ENCODE measurements around the gene ITGAL. TPM values are rescaled to one million over a fixed set of nuclear protein-coding genes. Genes with fewer than 3 reads are reported as not detected.
A peak's percentile ranks its signal among the peaks of the same experiment; 100 is the strongest.

ITGAL gene
- total RNA-seq, 1 experiment from 2014 or later = not detected

DNA sequence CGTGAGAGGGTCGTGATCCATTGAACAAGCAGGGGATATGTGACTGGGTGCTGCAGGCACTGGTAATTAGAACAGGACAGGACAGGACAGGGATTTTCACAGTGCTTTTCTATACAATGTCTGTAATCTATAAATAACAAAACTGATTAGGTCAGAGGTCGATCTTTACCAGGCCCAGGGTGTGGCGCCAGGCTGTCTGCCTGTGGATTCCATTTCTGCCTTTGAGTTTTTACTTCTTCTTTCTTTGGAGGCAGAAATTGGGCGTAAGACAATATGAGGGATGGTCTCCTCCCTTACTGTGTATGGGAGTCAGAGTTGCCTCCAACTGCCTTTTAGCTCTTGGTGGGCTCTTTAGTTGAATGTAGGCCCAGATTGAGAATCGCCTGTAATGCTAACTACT lies 87.1 kb downstream of the ITGAL start:
- intact Hi-C loops (cut with micrococcal nuclease; ENCODE audit: unreplicated experiment) = no loop called here
- H3K4me1 ChIP-seq (ENCODE audit: insufficient read depth, low read length, poor library complexity, severe bottlenecking) = no peaks in the 10 kb centered on the region
- ChIA-PET CTCF (no interaction called here), POLR2A (ENCODE audit: low non-redundant PET) (no interaction called here)
- H3K27ac ChIP-seq (ENCODE audit: low read depth, low read length, poor library complexity, severe bottlenecking) = peak overlapping the region; percentile 18
- no peak for DNase-seq (ENCODE audit: low spot score)
- H3K9me3 ChIP-seq (ENCODE audit: low read depth, low read length, poor library complexity, severe bottlenecking) = no peaks in the 10 kb centered on the region
- BruUV-seq (replicated peaks) = no TSS peak
- H3K27me3 ChIP-seq (replicated peaks; ENCODE audit: insufficient read depth, low read depth, low read length, poor library complexity) = no peaks in the 10 kb centered on the region
- TF ChIP-seq, protein P1, sequence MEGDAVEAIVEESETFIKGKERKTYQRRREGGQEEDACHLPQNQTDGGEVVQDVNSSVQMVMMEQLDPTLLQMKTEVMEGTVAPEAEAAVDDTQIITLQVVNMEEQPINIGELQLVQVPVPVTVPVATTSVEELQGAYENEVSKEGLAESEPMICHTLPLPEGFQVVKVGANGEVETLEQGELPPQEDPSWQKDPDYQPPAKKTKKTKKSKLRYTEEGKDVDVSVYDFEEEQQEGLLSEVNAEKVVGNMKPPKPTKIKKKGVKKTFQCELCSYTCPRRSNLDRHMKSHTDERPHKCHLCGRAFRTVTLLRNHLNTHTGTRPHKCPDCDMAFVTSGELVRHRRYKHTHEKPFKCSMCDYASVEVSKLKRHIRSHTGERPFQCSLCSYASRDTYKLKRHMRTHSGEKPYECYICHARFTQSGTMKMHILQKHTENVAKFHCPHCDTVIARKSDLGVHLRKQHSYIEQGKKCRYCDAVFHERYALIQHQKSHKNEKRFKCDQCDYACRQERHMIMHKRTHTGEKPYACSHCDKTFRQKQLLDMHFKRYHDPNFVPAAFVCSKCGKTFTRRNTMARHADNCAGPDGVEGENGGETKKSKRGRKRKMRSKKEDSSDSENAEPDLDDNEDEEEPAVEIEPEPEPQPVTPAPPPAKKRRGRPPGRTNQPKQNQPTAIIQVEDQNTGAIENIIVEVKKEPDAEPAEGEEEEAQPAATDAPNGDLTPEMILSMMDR (conservative IDR thresholded peaks at IDR 0.05; ENCODE audit: low read depth, low read length) = no peak
- no peak for TF ChIP-seq EZH2 (IDR thresholded peaks at IDR 0.05; ENCODE audit: borderline replicate concordance, low read depth, low read length, poor library complexity, severe bottlenecking)
- H3K36me3 ChIP-seq (ENCODE audit: insufficient read depth, low read length, poor library complexity, severe bottlenecking) = peaks cover 18% of the 10 kb centered on the region
- no peak overlapping the region for H3K4me3 ChIP-seq (ENCODE audit: low read depth, low read length, poor library complexity, severe bottlenecking)

DNA sequence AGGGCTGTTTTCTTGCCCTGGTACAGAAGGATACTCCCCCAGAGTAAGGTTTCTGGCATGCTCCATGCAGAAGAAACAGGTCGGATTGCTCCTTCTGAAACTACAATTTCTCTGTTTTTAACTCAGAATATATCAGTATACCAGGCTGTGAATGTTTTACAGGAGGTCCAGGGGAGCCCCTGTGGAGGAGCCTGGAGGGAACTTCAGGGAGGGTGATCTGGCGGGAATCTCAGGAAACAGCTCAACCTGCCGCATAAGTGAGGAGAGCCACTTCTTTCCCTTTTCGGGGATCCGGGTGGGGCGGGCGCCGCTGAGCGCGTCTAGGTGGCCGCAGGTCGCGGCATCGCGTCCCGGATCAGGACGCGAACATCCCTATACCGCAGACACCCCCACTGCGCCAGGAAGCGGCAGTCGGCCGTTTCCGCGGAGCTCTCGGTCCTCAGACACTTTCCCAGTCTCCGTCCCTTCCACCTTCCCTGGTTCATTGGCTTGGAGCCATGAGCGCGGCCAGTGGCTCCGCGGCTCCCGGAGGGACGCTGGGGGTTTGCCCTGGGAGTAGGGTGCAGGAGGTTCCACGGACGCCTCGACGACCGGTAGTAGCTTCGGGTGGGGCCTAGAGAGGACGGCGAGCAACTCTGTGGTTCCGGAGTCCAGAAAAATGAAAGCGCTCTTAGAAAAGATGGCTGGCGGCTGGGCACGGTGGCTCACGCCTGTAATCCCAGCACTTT lies 88.7 kb downstream of the ITGAL start:
- Histone ChIP-seq H3K27me3 (replicated peaks; ENCODE audit: insufficient read depth, low read depth, low read length, poor library complexity) (no peaks in the 10 kb centered on the region), H3K27ac (ENCODE audit: low read depth, low read length, poor library complexity, severe bottlenecking) (no peak overlapping the region), H3K9me3 (ENCODE audit: low read depth, low read length, poor library complexity, severe bottlenecking) (no peaks in the 10 kb centered on the region), H3K36me3 (ENCODE audit: insufficient read depth, low read length, poor library complexity, severe bottlenecking) (peaks cover 2% of the 10 kb centered on the region), H3K4me1 (ENCODE audit: insufficient read depth, low read length, poor library complexity, severe bottlenecking) (no peaks in the 10 kb centered on the region), H3K4me3 (ENCODE audit: low read depth, low read length, poor library complexity, severe bottlenecking) (no peak overlapping the region)
- BruUV-seq (replicated peaks) = no TSS peak
- POLR2A ChIA-PET (ENCODE audit: low non-redundant PET) = interaction anchor here (0.6 kb wide), 2 partner anchors 33 to 362 kb away, joined by 9 to 15 read pairs; partner anchors contain the start of gene FBXL19
- CTCF ChIA-PET = interaction anchor here (1.0 kb wide), 1 partner anchor 132 kb away, joined by 5 read pairs; the partner anchor contains the start of gene DCTPP1
- TF ChIP-seq EZH2 (IDR thresholded peaks at IDR 0.05; ENCODE audit: borderline replicate concordance, low read depth, low read length, poor library complexity, severe bottlenecking) = no peak
- TF ChIP-seq, protein P1 (conservative IDR thresholded peaks at IDR 0.05; ENCODE audit: low read depth, low read length) = no peak
- no peak for DNase-seq (ENCODE audit: low spot score)
- intact Hi-C loops (cut with micrococcal nuclease; ENCODE audit: unreplicated experiment) = no loop called here

DNA sequence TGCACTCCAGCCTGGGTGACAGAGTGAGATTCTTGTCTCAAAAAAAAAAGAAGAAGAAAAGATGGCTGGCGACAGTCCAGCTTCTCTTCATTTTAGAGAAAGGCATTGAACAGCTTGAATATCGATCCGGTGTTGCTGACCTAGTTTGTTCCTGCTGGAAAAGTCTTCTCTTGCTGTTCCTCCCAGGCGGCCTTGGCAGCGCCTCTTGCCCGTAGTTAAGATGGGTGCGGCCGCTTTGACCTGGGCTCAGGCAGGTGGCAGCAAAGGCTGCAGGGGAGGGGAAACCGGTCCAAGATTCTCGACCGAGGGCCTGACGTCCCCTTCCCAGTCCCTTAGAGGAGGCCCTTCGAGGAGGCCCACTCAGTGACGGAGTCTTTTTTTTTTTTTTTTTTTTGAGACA lies 89.5 kb downstream of the ITGAL start:
- intact Hi-C loops (cut with micrococcal nuclease; ENCODE audit: unreplicated experiment) = no loop called here
- Histone ChIP-seq H3K36me3 (ENCODE audit: insufficient read depth, low read length, poor library complexity, severe bottlenecking) (no peaks in the 10 kb centered on the region), H3K9me3 (ENCODE audit: low read depth, low read length, poor library complexity, severe bottlenecking) (no peaks in the 10 kb centered on the region), H3K27me3 (replicated peaks; ENCODE audit: insufficient read depth, low read depth, low read length, poor library complexity) (no peaks in the 10 kb centered on the region), H3K4me1 (ENCODE audit: insufficient read depth, low read length, poor library complexity, severe bottlenecking) (no peaks in the 10 kb centered on the region), H3K27ac (ENCODE audit: low read depth, low read length, poor library complexity, severe bottlenecking) (no peak overlapping the region), H3K4me3 (ENCODE audit: low read depth, low read length, poor library complexity, severe bottlenecking) (no peak overlapping the region)
- BruUV-seq (replicated peaks) = no TSS peak
- POLR2A ChIA-PET (ENCODE audit: low non-redundant PET) = no interaction called here
- DNase-seq (ENCODE audit: low spot score) = no peak
- CTCF ChIA-PET = no interaction called here
- TF ChIP-seq, protein P1 (conservative IDR thresholded peaks at IDR 0.05; ENCODE audit: low read depth, low read length) = no peak
- no peak for TF ChIP-seq EZH2 (IDR thresholded peaks at IDR 0.05; ENCODE audit: borderline replicate concordance, low read depth, low read length, poor library complexity, severe bottlenecking)

Measured in A673 (cell line).